ENCODE measurements around the gene OR4K5. TPM values are rescaled to one million over a fixed set of nuclear protein-coding genes. Genes with fewer than 3 reads are reported as not detected.
A peak's percentile ranks its signal among the peaks of the same experiment; 100 is the strongest.
"Not testable (repeated sequence)": the region's sequence is repeated elsewhere in the genome, so short reads cannot be mapped to it uniquely, and the experiment has no call there.

OR4K5 gene
- total RNA-seq, 3 donors from 2014 or later (not counting 1 experiment from before 2014, with no cell fraction given) = not detected

DNA sequence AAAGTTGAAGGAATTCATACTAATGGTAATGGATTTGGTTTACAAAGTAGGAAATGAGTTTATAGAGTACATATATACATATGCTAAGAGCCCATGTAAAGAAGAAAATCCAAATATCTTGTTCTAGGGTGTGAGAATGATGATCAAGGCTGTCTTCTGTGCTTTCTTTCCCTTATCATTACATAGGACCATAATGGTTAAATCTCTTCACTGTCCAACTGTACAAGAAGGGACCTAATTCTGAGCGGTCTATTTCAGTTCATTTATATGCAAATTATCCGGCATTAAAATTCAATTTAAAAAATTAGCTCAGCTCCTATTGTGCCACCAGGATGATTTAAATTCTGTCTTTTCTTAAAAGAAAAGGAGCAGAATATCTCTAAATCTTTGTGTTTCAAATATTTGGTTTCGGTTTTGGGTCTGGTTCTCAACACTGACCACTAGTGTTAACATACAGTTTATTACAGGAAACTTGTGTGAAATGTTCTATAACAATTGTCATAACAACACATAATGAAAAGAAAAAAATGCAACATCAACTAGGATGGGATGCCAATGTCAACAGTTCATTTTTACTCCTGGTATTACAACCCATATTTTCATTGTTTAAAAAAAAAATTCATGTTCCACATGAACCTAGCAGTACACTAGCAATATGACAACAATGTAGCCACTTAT is 27.1 kb downstream of the OR4K5 start:
- intact Hi-C loops (cut with micrococcal nuclease) = no loop called here
- Mint-ChIP-seq H3K36me3 (no peaks in the 10 kb centered on the region), H3K27me3 (ENCODE audit: low read depth in 2 of 2) (no peaks in the 10 kb centered on the region), H3K27ac (peak overlapping the region in 1 of 2 donors; percentile 45), H3K9me3 (peaks cover 5% of the 10 kb centered on the region in 2 donors), H3K4me3 (no peak overlapping the region), H3K4me1 (no peaks in the 10 kb centered on the region)
- Histone ChIP-seq H3K36me3 (ENCODE audit: control insufficient read depth, insufficient read depth, low read length) (no peaks in the 10 kb centered on the region), H3K9me3 (ENCODE audit: control insufficient read depth, insufficient read depth, low read length) (peaks cover 2% of the 10 kb centered on the region), H3K27me3 (ENCODE audit: control insufficient read depth, insufficient read depth, low read length) (no peaks in the 10 kb centered on the region), H3K4me3 (ENCODE audit: low read length) (no peak overlapping the region), H3K27ac (ENCODE audit: low read length) (no peak overlapping the region), H3K4me1 (ENCODE audit: control insufficient read depth, insufficient read depth, low read length) (no peaks in the 10 kb centered on the region)
- TF ChIP-seq, protein P1, sequence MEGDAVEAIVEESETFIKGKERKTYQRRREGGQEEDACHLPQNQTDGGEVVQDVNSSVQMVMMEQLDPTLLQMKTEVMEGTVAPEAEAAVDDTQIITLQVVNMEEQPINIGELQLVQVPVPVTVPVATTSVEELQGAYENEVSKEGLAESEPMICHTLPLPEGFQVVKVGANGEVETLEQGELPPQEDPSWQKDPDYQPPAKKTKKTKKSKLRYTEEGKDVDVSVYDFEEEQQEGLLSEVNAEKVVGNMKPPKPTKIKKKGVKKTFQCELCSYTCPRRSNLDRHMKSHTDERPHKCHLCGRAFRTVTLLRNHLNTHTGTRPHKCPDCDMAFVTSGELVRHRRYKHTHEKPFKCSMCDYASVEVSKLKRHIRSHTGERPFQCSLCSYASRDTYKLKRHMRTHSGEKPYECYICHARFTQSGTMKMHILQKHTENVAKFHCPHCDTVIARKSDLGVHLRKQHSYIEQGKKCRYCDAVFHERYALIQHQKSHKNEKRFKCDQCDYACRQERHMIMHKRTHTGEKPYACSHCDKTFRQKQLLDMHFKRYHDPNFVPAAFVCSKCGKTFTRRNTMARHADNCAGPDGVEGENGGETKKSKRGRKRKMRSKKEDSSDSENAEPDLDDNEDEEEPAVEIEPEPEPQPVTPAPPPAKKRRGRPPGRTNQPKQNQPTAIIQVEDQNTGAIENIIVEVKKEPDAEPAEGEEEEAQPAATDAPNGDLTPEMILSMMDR (IDR thresholded peaks at IDR 0.05) = no peak
- 84% methylated on average over 3 of the region's 3 CpGs for WGBS (ENCODE audit: insufficient coverage)
- peak; percentile 50 to 79 (median 56) for ATAC-seq
- DNase-seq = no peak

GRCh38 chr14:19949218-19949617 is 28.8 kb downstream of the OR4K5 start:
- H3K27ac Mint-ChIP-seq = no peak overlapping the region
- H3K4me3 ChIP-seq (ENCODE audit: low read length) = no peak overlapping the region
- ATAC-seq (no peak), DNase-seq (no peak)
- WGBS (ENCODE audit: insufficient coverage) = 78% methylated on average over 2 of the region's 2 CpGs
- H3K4me3 Mint-ChIP-seq = no peak overlapping the region
- peaks cover 5% of the 10 kb centered on the region in 2 donors for H3K9me3 Mint-ChIP-seq
- H3K36me3 Mint-ChIP-seq = no peaks in the 10 kb centered on the region
- no peaks in the 10 kb centered on the region for H3K27me3 ChIP-seq (ENCODE audit: control insufficient read depth, insufficient read depth, low read length)
- no peaks in the 10 kb centered on the region for H3K4me1 ChIP-seq (ENCODE audit: control insufficient read depth, insufficient read depth, low read length)
- no peak overlapping the region for H3K27ac ChIP-seq (ENCODE audit: low read length)
- TF ChIP-seq, protein P1 (IDR thresholded peaks at IDR 0.05) = no peak
- H3K36me3 ChIP-seq (ENCODE audit: control insufficient read depth, insufficient read depth, low read length) = no peaks in the 10 kb centered on the region
- intact Hi-C loops (cut with micrococcal nuclease) = no loop called here
- H3K4me1 Mint-ChIP-seq = no peaks in the 10 kb centered on the region
- peaks cover 2% of the 10 kb centered on the region for H3K9me3 ChIP-seq (ENCODE audit: control insufficient read depth, insufficient read depth, low read length)
- no peaks in the 10 kb centered on the region for H3K27me3 Mint-ChIP-seq (ENCODE audit: low read depth in 2 of 2)

DNA sequence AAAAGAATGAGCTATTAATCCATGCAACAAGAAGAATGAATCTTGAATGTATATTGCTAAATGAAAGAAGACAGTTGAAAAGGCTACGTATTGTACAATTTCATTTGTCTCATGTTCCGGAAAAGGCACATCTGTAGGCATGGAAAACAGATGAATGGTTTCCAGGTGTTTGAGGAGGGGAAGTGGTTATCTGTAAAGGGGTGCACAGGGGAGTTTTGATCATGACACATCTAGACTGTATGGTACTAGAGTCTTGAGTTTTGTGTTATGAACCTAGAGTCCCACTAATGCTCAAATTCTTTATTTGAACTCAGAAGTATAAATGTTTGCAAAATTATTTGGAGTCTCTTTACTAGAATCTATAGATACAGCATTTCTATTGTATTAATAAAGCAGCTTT is 49.3 kb downstream of the OR4K5 start:
- H3K27ac Mint-ChIP-seq; H3K27me3 ChIP-seq (ENCODE audit: control insufficient read depth, insufficient read depth, low read length); ATAC-seq; H3K36me3 ChIP-seq (ENCODE audit: control insufficient read depth, insufficient read depth, low read length); H3K27ac ChIP-seq (ENCODE audit: low read length); H3K4me1 Mint-ChIP-seq; DNase-seq; H3K4me3 Mint-ChIP-seq; H3K9me3 ChIP-seq (ENCODE audit: control insufficient read depth, insufficient read depth, low read length); H3K27me3 Mint-ChIP-seq (ENCODE audit: low read depth in 2 of 2); H3K36me3 Mint-ChIP-seq; intact Hi-C loops (cut with micrococcal nuclease); H3K9me3 Mint-ChIP-seq; H3K4me3 ChIP-seq (ENCODE audit: low read length); H3K4me1 ChIP-seq (ENCODE audit: control insufficient read depth, insufficient read depth, low read length): not testable (repeated sequence)
- 89% methylated on average over 2 of the region's 2 CpGs for WGBS (ENCODE audit: insufficient coverage)

Other genes starting within 250 kb of the OR4K5 start
- gene OR11H2, start 206.7 kb upstream of the OR4K5 start, total RNA-seq = not detected
- gene OR4Q3, start 177.0 kb upstream of the OR4K5 start, total RNA-seq = not detected
- not detected for gene OR4M1, start 147.1 kb upstream of the OR4K5 start, total RNA-seq
- not detected for gene OR4N2, start 116.8 kb upstream of the OR4K5 start, total RNA-seq
- gene OR4K2, start 45.5 kb upstream of the OR4K5 start, total RNA-seq = not detected
- gene OR4K1, start 10.3 kb downstream of the OR4K5 start, total RNA-seq = not detected
- gene OR4K15, start 55.0 kb downstream of the OR4K5 start, total RNA-seq = not detected
- not detected for gene OR4Q2, start 81.6 kb downstream of the OR4K5 start, total RNA-seq
- gene OR4K14, start 98.7 kb downstream of the OR4K5 start, total RNA-seq = not detected
- gene OR4K13, start 115.4 kb downstream of the OR4K5 start, total RNA-seq = not detected
- gene OR4L1, start 139.4 kb downstream of the OR4K5 start, total RNA-seq = not detected
- not detected for gene OR4K17, start 190.1 kb downstream of the OR4K5 start, total RNA-seq
- not detected for gene OR4N5, start 218.2 kb downstream of the OR4K5 start, total RNA-seq

Data from natural killer cell (primary cell).